ENCODE results near the gene MYOM1. TPM values are rescaled to one million over a fixed set of nuclear protein-coding genes. Genes with fewer than 3 reads are reported as not detected.
"Not testable (repeated sequence)": the region's sequence is repeated elsewhere in the genome, so short reads cannot be mapped to it uniquely, and the experiment has no call there.

MYOM1 gene
- total RNA-seq, 1 donor from 2014 or later, result 0.26 TPM

DNA sequence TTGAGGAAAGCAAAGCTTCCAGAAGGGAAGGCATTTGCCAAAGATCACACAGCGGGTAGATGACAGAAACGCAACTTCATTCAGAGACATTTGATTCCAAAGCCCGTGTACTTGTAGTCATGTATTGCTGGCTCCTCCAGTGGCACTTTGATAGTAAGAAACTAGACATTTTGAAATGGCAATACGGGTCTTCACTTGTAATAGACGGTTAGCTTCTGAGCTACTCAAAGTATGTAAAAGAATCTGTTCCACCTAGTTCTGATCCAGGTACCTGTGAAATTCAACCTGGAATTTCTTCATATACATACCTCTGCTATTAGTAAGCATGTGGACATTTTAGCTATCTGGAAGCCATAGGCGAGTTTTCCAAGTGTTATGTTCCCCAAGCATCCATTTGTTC lies 1.7 kb upstream of the MYOM1 start:
- TF ChIP-seq, protein P1, sequence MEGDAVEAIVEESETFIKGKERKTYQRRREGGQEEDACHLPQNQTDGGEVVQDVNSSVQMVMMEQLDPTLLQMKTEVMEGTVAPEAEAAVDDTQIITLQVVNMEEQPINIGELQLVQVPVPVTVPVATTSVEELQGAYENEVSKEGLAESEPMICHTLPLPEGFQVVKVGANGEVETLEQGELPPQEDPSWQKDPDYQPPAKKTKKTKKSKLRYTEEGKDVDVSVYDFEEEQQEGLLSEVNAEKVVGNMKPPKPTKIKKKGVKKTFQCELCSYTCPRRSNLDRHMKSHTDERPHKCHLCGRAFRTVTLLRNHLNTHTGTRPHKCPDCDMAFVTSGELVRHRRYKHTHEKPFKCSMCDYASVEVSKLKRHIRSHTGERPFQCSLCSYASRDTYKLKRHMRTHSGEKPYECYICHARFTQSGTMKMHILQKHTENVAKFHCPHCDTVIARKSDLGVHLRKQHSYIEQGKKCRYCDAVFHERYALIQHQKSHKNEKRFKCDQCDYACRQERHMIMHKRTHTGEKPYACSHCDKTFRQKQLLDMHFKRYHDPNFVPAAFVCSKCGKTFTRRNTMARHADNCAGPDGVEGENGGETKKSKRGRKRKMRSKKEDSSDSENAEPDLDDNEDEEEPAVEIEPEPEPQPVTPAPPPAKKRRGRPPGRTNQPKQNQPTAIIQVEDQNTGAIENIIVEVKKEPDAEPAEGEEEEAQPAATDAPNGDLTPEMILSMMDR (IDR thresholded peaks at IDR 0.05; ENCODE audit: insufficient read depth, low read length, severe bottlenecking), result no peak
- FAIRE-seq, result no peak

DNA sequence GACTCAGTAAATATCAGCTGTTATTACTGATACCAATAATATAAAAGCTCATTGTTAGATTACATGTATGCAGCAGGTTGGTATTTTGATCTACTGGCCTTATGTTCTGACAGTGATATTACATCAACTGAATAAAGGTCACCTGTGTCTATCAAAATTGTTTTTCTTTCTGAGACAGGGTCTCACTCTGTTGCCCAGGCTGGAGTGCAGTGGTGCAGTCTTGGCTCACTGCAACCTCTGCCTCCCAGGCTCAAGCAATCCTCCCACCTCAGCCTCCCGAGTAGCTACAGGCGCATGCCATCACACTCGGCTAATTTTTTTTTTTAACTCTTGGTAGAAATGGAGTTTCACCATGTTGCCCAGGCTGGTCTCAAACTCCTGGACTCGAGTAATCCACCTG lies 1.1 kb upstream of the MYOM1 start:
- not testable (repeated sequence) for H3K27me3 ChIP-seq (ENCODE audit: control insufficient read depth, insufficient read depth, low read length); H3K36me3 ChIP-seq (ENCODE audit: control insufficient read depth, insufficient read depth, low read length); DNase-seq (ENCODE audit: low read depth); H3K4me3 ChIP-seq (ENCODE audit: low read depth, low read length); FAIRE-seq

More for the DNA sequence above, 1.7 kb upstream of the MYOM1 start:
- H3K27me3 ChIP-seq (ENCODE audit: control insufficient read depth, insufficient read depth, low read length), result no peaks in the 10 kb centered on the region
- no peaks in the 10 kb centered on the region for H3K36me3 ChIP-seq (ENCODE audit: control insufficient read depth, insufficient read depth, low read length)
- H3K4me3 ChIP-seq (ENCODE audit: low read depth, low read length), result no peak overlapping the region
- peak; percentile 8 for DNase-seq (ENCODE audit: low read depth)

DNA sequence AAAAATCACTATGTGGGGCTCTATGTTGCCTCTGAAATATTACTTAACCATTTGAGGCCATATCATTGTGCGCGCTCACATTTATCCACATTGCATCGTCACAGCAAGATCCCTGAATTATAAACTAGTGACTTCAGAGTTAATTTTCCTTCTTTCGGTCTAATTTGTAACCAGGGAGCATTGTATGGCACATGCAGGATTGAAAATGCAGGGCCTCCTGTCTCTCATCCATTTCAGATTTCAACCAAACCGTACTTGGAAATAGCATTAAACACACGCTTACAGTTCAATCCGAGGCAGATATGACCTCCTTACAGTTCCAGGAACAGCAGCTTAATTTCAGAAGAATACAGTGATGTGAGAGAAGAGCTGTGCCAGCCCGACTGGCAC lies 532 bp downstream of the MYOM1 start:
- no peak overlapping the region for H3K4me3 ChIP-seq (ENCODE audit: low read depth, low read length)
- FAIRE-seq (no peak), DNase-seq (ENCODE audit: low read depth) (no peak)
- no peaks in the 10 kb centered on the region for H3K27me3 ChIP-seq (ENCODE audit: control insufficient read depth, insufficient read depth, low read length)
- TF ChIP-seq, protein P1 (IDR thresholded peaks at IDR 0.05; ENCODE audit: insufficient read depth, low read length, severe bottlenecking), result no peak
- H3K36me3 ChIP-seq (ENCODE audit: control insufficient read depth, insufficient read depth, low read length), result no peaks in the 10 kb centered on the region

DNA sequence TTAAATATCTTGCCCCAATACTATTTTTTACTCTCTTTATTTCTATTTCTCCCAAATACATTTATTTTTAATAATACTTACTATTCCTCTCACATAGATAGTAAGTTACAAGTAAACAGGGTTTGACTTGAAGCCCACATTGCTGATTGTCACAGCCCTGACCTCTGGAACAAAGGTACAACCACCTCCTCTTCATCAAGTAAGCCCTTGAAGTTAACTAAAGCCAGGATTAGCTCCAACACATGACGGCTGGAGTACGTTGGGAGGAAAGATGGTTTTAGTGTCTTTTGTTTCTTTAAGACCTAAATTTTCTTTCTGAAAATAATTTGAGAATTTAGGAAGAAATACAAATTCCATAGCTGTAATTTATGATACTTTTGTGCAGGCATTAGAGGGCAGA lies 949 bp downstream of the MYOM1 start:
- TF ChIP-seq, protein P1 (IDR thresholded peaks at IDR 0.05; ENCODE audit: insufficient read depth, low read length, severe bottlenecking), result no peak
- no peaks in the 10 kb centered on the region for H3K36me3 ChIP-seq (ENCODE audit: control insufficient read depth, insufficient read depth, low read length)
- no peaks in the 10 kb centered on the region for H3K27me3 ChIP-seq (ENCODE audit: control insufficient read depth, insufficient read depth, low read length)
- DNase-seq (ENCODE audit: low read depth), result no peak
- H3K4me3 ChIP-seq (ENCODE audit: low read depth, low read length), result no peak overlapping the region
- no peak for FAIRE-seq

DNA sequence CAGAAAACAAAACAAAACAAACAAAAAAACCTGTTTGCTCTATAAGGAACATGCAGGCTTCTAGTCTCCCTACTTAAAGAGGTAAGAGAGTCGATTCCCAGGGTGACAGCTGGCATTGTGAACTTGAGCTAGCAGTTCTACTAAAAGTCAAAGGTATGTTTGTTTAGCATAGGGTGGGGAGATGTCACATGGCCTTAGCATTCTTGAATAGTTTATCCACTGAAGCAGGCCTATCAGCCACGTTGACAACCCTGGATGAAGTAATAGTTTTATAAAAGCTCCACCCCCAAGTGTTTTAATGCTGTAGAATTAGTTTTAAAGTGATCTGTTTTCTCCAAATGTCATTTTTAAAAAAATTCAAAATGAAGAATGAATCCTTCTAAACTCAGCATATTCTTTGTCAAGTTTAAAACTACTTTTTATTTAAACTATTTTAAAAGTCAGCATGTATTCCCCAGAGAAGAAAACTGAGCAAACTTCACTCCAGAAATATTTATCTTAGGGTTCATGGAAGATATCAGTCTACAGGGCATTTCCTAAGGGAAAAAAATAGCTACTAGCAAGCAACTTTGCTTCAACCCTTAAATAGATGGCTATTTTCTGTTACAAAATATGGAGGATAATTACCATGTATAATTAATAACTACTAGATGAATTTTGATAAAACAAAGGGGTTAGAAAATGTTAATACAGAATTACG lies 1.7 kb downstream of the MYOM1 start:
- no peaks in the 10 kb centered on the region for H3K27me3 ChIP-seq (ENCODE audit: control insufficient read depth, insufficient read depth, low read length)
- TF ChIP-seq, protein P1 (IDR thresholded peaks at IDR 0.05; ENCODE audit: insufficient read depth, low read length, severe bottlenecking), result no peak
- FAIRE-seq, result no peak
- H3K4me3 ChIP-seq (ENCODE audit: low read depth, low read length), result no peak overlapping the region
- H3K36me3 ChIP-seq (ENCODE audit: control insufficient read depth, insufficient read depth, low read length), result no peaks in the 10 kb centered on the region
- DNase-seq (ENCODE audit: low read depth), result peak; percentile 68

DNA sequence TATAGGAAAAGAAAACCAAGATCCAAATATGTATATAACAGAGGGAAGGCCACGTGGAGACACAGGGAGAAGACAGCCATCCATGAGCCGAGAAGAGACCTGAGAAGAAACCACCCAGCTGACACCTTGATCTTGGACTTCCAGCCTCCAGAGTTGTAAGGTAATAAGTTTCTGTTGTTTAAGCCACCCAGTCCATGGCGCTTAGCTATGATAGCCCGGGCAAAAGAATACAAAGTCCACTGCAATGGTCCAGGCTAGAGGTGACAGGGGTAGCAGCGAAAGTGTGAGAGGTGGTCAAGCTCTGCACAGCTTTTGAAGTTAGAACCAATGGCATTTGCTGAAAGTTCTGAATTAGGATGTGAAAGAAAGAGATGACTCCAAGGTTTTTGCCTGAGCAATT lies 2.8 kb downstream of the MYOM1 start:
- TF ChIP-seq, protein P1 (IDR thresholded peaks at IDR 0.05; ENCODE audit: insufficient read depth, low read length, severe bottlenecking), result no peak
- FAIRE-seq, result no peak
- no peaks in the 10 kb centered on the region for H3K27me3 ChIP-seq (ENCODE audit: control insufficient read depth, insufficient read depth, low read length)
- no peak for DNase-seq (ENCODE audit: low read depth)
- H3K36me3 ChIP-seq (ENCODE audit: control insufficient read depth, insufficient read depth, low read length), result no peaks in the 10 kb centered on the region
- H3K4me3 ChIP-seq (ENCODE audit: low read depth, low read length), result no peak overlapping the region

Measured in bronchial epithelial cell (primary cell).